ENCODE data around the gene PSMA6.
"Not testable (repeated sequence)": the region's sequence is repeated elsewhere in the genome, so short reads cannot be mapped to it uniquely, and the experiment has no call there.

Gene PSMA6

GRCh38 chr14:35331605-35332516, 39.7 kb downstream of the PSMA6 start:
- no peak for DNase-seq

GRCh38 chr14:35332517-35333263, 40.5 kb downstream of the PSMA6 start:
- DNase-seq: no peak

DNA sequence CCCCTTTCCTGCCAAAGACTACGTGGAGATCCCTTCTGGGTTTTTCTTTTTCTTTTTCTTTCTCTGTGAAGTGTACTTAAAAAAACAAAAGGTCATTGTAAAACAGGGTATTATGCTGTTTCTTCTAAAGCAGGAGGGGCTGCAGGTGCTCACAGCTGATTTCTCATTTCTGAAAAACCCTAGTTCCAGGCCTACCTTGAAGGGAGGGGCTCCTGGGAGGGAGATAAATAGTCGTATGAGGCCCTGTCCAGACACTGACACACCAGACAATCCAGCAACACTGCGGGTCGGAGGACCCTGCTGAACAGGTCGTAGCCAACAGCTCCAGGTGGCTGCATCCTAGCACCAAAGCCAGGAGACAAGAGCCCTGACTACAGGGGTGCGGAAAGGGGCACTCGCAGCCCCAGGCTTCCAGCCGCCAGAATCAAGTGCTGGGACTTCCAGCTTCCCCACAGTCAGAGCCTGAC, 41.1 kb downstream of the PSMA6 start:
- DNase-seq: no peak

- no peak for DNase-seq
Observed at GRCh38 chr14:35333797-35334743, 41.9 kb downstream of the PSMA6 start.

DNA sequence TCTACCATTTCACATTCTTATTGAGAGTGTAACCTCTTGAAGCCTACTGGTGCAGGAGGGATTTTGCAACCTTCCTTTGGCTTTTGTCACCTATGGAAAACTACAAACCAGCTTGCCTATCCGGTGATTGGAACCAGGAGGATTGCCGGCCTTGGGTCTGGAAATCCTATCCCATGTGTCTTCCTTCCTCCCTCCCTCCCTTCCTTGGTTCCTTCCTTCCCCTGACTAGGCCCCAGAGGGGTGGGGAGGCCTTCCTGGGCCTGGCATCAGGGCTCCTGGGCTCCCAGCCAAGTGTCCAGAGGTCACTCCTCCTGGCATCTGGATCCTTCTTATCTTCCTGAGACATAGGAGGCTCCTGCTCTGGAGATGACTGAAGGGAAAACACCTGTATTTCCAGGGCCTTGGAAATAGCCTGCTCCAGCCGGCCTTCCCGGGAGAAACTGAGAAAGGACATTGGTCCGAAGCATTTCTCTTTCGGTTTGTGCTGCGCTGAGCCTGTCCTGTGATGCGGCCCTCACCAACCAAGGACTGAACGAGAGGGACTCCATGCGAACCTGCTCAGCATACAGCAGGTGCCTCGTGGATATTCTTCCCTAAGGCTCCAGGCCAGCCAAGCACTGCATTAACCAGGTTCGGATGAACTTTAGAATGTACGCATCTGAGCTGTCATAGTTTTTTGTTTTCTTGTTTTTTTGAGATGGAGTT, 43.4 kb downstream of the PSMA6 start:
- no peak for DNase-seq

DNA sequence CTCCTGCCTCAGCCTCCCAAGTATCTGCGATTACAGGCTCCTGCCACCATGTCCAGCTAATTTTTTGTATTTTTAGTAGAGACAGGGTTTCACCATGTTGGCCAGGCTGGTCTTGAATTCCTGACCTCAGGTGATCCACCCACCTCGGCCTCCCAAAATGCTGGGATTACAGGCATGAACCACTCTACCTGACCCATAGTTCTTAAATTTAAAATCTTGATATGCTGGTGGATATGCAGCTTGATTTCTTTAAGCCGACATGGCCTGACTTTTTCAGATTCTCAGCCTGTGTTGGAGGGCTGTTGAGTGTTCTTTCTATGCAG, 44.0 kb downstream of the PSMA6 start:
- DNase-seq: not testable (repeated sequence)

GRCh38 chr14:35336494-35337268, 44.5 kb downstream of the PSMA6 start:
- no peak for DNase-seq

DNA sequence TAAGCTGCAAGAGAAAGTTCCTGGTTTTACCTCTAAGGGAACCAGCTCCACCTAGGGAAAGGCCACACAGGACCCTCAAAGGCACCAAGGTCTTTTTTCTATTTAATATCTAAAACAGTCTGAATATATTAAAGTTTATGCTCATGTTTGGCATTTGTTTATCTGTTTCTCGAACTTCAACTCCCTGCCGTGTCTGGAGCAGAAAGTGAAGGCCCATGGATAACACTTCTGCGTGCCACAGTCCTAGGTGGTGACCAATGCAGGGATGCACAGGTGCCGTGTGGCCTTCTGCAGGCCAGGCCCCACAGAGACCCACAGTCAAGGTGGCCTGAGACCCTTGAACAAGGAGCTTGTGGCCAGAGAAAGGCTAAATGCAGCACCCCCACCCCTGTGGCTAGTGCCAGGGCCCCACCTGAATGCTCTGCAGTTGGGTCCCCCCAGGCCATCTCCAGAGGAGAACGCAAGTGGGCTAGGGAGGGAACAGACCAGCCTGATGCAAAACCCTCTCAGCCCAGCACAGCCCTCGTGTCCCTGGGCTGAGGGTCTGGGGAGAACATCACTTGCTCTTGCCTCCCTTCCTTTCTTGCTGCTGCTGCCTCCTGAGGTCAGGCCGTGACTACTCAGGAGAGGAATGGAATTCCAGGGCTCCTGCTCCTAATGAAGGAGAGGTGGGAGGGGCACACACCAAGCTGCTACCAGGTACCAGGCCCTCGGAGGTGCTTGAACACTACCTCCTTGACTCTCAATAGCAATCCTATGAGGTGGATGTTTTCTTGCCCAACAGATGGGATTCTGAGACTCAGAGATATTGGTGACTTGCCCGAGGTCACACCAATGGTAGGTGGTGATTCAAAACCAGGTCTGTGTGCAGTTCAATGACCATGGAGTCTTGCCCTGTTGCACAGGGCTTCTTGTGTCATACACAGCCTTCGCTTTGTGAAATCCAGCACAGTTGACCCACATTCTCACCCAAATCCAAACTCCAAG, 45.4 kb downstream of the PSMA6 start:
- no peak for DNase-seq

DNA sequence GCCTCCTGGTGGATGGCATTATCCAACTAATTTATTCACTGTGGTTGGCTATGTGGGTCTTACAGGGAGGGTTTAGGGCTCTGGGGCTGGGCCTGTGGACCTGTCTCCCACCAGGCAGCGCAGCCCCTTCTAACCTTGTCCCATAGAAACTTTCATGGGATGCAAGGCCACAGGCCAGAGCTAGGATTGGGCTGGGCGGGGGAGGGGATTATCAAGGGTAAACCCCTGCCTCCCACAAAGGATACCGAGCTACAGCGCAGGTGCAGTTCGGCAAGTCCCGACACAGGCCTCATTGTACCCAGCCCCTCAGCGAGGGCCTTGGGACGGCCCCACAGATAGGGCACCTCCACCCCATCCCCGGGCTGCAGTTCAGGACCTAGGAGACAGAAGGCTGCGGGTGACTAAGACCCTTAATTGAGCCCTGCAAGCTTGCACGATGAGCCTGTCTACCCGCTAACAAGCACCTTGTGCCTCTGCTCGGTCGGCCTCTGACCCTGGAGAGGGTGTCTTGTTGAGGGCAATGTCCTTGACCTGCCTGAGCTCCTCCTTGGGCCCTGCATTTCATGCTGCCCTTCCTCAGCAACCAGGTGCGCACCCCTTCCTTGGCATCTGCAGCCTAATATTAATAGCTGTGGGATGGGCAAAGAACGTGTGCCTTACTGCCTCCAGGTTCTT, 46.7 kb downstream of the PSMA6 start:
- no peak for DNase-seq

DNA sequence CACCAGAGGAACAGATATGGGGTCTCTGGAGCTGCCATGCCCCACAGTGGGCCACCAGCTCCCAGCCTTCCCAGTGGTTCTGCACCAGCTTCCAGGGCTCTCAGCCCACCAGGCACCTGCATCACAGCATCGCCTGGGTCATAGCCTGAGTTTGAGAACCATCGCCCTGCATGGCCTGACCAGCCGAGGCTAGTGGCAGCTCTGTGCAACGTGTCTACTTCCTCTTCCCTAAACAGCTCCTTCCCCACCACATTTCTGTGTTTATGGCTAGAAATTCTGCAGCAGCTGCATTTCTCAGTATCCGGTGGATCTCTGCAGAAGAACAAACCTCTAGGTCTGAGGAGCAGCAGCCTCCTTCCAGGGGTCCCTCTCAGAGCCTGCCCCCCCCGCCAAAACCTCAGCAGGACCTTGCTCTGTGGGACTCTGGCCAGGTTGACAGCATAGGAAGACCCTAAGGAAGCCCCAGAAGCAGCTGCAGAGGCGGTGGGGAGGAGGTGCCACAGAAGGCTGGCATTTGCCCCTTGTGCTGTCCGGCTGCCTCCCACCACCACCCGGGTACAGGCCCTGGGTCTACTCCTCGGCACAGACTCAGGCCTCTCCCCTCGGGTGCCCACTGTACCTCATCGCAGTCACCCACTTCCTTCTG, 47.7 kb downstream of the PSMA6 start:
- DNase-seq: no peak

DNA sequence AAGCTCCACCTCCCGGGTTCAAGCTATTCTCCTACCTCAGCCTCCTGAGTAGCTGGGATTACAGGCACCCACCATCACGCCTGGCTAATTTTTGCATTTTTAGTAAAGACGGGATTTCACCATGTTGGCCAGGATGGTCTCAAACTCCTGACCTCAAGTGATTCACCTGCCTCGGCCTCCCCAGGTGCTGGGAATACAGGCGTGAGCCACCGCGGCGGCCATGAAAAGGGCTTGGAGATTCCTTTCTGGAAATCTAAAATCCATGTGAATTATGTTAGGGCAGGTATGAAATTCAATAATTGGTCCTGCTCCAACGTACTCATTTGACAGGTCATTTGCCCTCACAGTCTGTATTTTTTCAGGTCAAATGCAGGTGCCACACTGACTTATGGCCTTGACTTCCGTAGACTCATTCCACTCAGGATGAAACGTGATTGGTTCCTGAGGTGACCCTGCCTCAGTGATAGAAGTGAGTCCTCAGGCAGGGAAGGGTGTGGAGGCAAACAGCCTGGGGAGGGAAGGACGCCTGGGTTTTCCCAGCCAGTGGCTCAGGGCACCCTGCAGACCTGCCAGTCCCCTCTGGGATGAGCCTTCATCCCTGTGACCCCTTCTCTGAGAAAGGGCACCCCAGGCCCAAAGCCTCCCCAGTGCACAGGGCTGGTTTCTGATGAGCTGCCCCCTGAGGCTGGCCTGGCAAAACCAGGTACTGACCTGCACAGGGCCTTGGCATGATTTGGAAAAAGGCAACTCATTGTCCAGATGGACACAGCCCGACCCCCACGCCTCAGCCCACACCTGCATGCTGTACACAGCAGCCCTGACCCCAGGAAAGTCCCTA, 48.7 kb downstream of the PSMA6 start:
- DNase-seq: no peak

GRCh38 chr14:35341454-35341750, 49.2 kb downstream of the PSMA6 start:
- DNase-seq: no peak

- no peak for DNase-seq
Observed at GRCh38 chr14:35341751-35342488, 49.7 kb downstream of the PSMA6 start.

- no peak for DNase-seq
Observed at GRCh38 chr14:35342489-35343010, 50.4 kb downstream of the PSMA6 start.

- no peak for DNase-seq
Observed at GRCh38 chr14:35343702-35344101, 51.5 kb downstream of the PSMA6 start.

DNA sequence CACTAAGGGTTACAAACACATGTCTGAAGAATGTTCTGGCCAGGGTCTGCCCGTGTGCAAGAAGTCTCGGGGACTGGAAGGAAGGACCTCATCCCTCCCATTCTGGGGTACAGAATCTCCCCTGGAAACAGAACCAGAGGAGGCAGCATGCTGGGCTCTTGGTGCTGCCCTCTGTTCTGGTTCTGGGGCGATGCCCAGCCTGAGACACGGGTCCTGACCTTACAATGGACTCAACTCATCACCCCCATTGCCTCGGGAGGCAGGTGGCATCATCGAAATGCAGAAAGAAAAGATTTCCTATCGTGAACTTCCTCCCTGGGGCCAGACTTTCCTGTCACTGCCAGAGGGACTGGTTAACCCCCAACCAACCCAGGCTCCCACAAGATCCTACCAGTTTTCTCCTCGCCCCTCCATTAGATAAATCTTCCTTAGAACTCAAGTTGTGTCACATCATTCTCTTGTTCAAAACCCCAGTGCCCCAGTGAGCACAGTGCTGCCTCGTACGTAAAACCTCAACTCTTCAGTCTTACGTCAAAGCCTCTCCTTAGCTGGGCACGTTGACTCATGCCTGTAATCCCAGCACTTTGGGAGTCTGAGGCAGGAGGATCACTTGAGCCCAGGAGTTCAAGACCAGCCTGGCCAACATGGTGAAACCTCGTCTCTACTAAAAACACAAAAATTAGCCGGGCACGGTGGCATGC, 52.1 kb downstream of the PSMA6 start:
- DNase-seq: no peak

Data from activated T-cell treated with anti-CD3 and anti-CD28 coated beads for 4 hours (primary cell).